RWPE1 (cell line): ENCODE results near the gene ATG7.

Source experiments
- CTCF ChIA-PET: fragments of 350-600 bp; sonication (Branson Sonifier 250); formaldehyde crosslinking; extraction: SDS; loops from one replicate; lab custom pipeline; 2021; lab: Yijun Ruan, JAX
- POLR2A ChIA-PET: fragments of 400-600 bp; formaldehyde crosslinking; extraction: SDS; loops from one replicate; lab custom pipeline; 2020; ENCODE audit warnings: antibody characterized with exemption; ENCODE audit not compliant: low non-redundant PET; lab: Yijun Ruan, JAX
- DNase-seq: peaks from one replicate; pipeline ENCODE4 v3.0.0; 2012; ENCODE audit warnings: low spot score
- H3K27ac ChIP-seq: fragments of 450-650 bp; 2 replicates; pipeline ENCODE4 v1.5.1; 2017
- CTCF ChIP-seq: fragments of 450-650 bp; conservative IDR thresholded peaks from 2 replicates; pipeline ENCODE4 v1.5.1; 2017; ENCODE audit warnings: low read depth, mild to moderate bottlenecking

Gene ATG7

DNA sequence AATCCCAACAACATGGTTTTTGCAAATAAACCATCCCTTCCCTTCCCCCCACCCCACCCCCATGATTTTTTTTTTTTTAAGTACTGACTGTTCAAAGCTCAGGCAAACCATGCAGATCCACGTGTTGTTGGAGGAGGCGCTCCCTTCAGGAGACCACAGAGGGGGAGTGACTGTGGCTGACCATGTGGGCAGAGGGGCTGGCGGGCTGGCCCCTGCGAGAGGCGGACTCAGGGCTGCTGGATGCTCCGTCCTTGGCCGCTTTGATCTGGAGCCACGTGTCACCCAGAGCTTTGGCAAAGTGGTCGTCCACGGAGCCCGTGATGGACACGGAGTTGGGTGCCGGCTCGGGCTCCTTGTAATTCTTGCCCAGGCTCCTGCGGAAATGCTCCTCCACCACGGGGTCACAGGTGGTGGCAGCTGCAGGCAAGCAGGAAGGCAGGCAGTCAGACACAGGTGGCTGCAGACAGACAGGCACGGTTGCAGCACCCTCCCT lies 286.3 kb downstream of the ATG7 start:
- no peak for TF ChIP-seq CTCF
- ChIA-PET POLR2A (no interaction called here), CTCF (interaction anchor here (0.5 kb wide), 1 partner anchor 18 kb away, joined by 8 read pairs; no protein-coding TSS in a partner anchor)
- no peak for DNase-seq
- H3K27ac ChIP-seq, result peak overlapping the region; percentile 86

- no peak for DNase-seq
- ChIA-PET CTCF (no interaction called here), POLR2A (no interaction called here)
- no peak for TF ChIP-seq CTCF
- peak overlapping the region; percentile 86 for H3K27ac ChIP-seq
These were observed 287.0 kb downstream of the ATG7 start for GRCh38 chr3:11558918-11559815.

DNA sequence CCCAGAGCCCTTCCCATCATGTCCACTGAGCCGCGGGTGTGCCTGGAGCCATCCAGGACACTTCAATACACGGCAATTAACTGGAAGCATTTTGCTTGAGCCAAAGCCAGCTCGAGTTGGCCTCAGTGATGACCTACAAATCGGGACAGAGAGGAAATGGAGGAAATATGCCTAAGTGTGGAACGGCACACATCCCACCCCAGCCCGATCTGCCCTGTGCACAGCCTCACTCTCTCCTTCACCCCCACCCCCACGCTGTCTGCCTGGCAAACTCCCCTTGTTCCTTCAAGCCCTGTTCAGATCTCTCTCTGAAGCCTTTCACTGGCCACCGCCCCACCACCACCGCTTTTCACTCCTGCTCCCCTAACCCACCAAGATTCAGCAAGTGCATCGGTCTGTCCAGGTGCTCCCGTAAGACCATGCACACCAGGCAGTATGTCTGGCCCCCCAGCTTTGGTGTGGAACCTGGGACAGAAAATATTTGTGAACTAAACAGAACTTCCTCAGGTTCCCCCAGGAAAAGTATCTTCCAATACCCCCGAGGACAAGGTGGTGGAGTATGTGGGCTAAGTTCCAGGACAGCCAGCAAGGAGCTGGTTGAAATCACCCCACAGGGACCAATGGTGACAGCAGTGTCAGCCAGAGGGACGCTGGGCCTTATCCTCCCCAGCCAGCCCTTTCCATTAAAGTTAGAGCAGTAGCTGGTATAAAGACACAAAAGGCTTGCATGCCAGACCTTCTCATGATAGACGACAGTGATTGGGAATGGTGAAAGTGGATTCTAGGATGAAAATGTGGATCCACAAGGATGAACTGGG lies 287.8 kb downstream of the ATG7 start:
- CTCF ChIA-PET, result no interaction called here
- POLR2A ChIA-PET, result no interaction called here
- peak overlapping the region; percentile 86 for H3K27ac ChIP-seq
- DNase-seq, result no peak
- no peak for TF ChIP-seq CTCF

DNA sequence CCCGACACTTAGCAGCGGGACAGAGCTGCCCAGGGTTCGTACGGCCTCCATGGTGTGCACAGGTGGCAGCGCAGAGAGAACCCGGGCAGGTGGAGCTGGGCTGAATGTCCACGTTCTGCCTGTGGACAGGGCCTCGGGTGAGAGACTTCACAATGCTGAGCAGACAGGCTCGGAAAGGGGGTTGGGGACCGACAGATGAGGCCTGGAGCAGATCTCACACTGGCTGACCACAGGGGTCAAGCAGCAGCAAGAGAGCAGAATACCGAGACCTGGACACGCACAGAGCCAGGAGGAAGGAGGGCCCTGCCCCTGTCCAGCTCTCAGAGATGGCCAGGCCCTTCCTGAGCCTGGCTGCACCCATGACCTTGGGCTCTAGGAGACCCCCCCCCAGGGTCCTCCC lies 288.5 kb downstream of the ATG7 start:
- no peak for DNase-seq
- POLR2A ChIA-PET, result no interaction called here
- TF ChIP-seq CTCF, result no peak
- CTCF ChIA-PET, result interaction anchor here (0.6 kb wide), 1 partner anchor 11 kb away, joined by 3 read pairs; no protein-coding TSS in a partner anchor
- H3K27ac ChIP-seq, result peak overlapping the region; percentile 86

DNA sequence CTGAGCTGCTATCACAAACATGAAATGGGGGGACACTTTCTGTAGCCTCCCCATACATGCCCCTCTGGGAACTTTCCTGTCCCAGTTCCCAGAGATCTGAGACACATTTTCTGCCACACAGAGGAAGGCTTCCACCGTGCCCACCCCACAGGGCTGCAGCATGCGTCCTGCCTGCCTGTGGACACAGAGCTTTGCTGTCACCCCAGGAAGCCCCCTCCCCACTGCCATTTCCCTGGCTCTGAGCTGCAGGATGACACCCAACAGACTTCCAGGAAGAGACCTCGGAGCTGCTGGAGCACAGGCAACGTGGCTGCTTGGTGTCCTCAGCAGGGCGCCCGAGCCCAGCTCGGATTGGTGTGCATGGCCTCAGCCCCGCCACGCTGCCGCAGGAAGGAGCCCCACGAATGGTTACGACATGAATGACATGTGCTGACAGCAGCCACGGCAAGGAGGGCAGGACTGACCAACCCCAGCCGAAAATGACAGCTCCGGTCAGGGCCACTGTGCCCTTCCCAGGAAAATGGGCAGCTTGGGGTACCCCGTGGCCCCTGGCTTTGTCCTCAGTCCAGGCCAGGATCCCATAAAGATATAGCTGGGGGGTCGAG lies 290.2 kb downstream of the ATG7 start:
- ChIA-PET CTCF (no interaction called here), POLR2A (no interaction called here)
- no peak for TF ChIP-seq CTCF
- no peak for DNase-seq
- H3K27ac ChIP-seq, result peak overlapping the region; percentile 86
